Naive B cell (primary cell): Measurements from ENCODE around the gene PKM. TPM values are rescaled to one million over a fixed set of nuclear protein-coding genes. Genes with fewer than 3 reads are reported as not detected.

Source experiments
- ATAC-seq, 2 donors: fragments of 150-1000 bp; cut with Tn5 transposase; 2 replicates each; pipeline ENCODE4 v1.10.0; 2021; ENCODE audit warnings: low read depth in 2 of 2, mild to moderate bottlenecking in 2 of 2, moderate library complexity in 2 of 2
- DNase-seq: peaks from one replicate; pipeline ENCODE4 v3.0.0; 2022
- H3K27ac Mint-ChIP-seq, 6 donors: one replicate each; pipeline ENCODE4 v1.8.0; 2020 to 2022; ENCODE audit warnings: mild to moderate bottlenecking in 6 of 6, mixed read lengths in 6 of 6, moderate library complexity in 5 of 6, inconsistent platforms in 2 of 6
- H3K27me3 Mint-ChIP-seq, 3 donors: one replicate each; pipeline ENCODE4 v1.8.0; 2021 to 2022; ENCODE audit warnings: mixed read lengths in 3 of 3, mild to moderate bottlenecking in 1 of 3
- H3K36me3 Mint-ChIP-seq, 2 donors: one replicate each; pipeline ENCODE4 v1.8.0; 2020 to 2022; ENCODE audit warnings: mixed read lengths in 2 of 2, inconsistent platforms in 1 of 2, mild to moderate bottlenecking in 1 of 2
- H3K4me1 Mint-ChIP-seq, 3 donors: one replicate each; pipeline ENCODE4 v1.8.0; 2020 to 2022; ENCODE audit warnings: mixed read lengths in 3 of 3, inconsistent platforms in 1 of 3, mild to moderate bottlenecking in 1 of 3, moderate library complexity in 1 of 3
- H3K4me3 Mint-ChIP-seq, 8 donors: one replicate each; pipeline ENCODE4 v1.8.0; 2020 to 2022; ENCODE audit warnings: mild to moderate bottlenecking in 8 of 8, mixed read lengths in 8 of 8, moderate library complexity in 8 of 8, inconsistent platforms in 2 of 8
- H3K9me3 Mint-ChIP-seq, 7 donors: one replicate each; pipeline ENCODE4 v1.8.0; 2020 to 2022; ENCODE audit warnings: mixed read lengths in 7 of 7, mild to moderate bottlenecking in 5 of 7, inconsistent platforms in 2 of 7, moderate library complexity in 1 of 7
- polyA plus RNA-seq, 6 donors: library from polyadenylated mRNA; unstranded; fragments of 300-500 nt; fragmentation: Illumina TruSeq; gene quantifications; one replicate each; pipeline ENCODE4 v1.2.3, GENCODE V29; 2021; ENCODE audit warnings: low read depth in 6 of 6

The PKM gene
- polyA plus RNA-seq, 6 donors from 2014 or later: 175 to 319 (median 227) TPM

DNA sequence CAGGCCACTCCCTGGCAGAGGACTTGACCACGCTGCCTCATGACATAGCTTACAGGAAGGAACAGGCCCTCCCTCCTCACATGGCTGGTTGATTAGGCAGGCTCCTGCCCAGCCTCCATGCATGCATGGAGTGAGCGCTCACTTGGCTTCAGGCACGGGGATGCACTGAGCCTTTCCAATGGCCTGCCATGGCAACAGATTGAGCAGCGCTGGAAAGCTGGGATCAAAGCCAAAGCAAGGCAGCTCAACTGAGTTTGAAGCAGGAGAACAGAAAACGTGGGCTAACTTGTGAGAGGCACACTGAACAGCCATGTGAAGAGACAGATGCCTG is 27.5 kb downstream of the PKM start:
- Mint-ChIP-seq H3K36me3 (peaks cover 6 to 40% of the 10 kb centered on the region in 2 donors), H3K27ac (no peak overlapping the region), H3K9me3 (no peaks in the 10 kb centered on the region), H3K4me3 (no peak overlapping the region), H3K4me1 (peaks cover 3 to 4% (median 3%) of the 10 kb centered on the region in 3 donors), H3K27me3 (no peaks in the 10 kb centered on the region)
- ATAC-seq (no peak), DNase-seq (no peak)

DNA sequence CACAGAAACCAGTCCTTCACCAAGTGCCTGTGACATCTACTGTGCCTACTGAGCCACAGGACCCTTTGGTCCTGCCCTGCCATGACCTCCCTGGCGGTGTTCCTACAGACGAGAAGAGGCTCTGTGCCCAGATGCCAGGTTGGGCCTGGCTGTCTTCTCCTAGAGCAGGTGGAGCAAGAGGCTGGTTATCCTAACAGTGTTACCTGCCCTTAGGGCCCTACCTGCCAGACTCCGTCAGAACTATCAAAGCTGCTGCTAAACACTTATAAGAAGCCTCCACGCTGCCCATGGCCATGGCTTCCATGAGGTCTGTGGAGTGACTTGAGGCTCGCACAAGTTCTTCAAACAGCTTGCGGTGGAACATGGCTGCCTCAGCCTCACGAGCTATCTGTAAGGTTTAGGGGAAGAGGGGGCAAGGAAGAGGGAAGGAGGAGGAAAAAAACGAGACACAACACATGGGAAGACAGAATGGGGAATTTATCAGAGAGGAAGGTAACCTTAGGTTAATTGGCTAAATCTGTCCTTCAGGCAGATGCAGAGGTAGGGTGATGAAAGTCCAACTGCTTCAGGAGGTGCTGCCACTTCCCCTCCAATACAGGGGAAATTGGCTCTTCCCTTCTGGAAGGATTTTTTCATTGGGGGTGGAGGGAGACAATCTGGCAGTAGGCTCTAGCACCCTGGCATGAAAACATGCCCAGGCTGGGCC is 28.0 kb downstream of the PKM start:
- H3K9me3 Mint-ChIP-seq: no peaks in the 10 kb centered on the region
- H3K36me3 Mint-ChIP-seq: peaks cover 4 to 38% of the 10 kb centered on the region in 2 donors

DNA sequence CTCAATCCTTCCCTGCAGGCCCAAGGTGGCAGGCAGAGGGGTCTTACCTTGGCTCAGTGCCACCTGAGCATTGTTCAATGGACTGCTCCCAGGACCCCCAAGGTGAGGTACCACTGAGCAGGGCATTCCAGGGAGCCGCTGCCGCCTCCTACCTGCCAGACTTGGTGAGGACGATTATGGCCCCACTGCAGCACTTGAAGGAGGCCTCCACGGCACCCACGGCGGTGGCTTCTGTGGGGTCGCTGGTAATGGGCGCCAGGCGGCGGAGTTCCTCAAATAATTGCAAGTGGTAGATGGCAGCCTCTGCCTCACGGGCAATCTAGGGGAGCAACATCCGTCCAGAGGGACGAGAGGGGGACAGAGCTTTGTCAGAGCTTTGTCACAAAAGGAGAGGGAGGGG is 28.7 kb downstream of the PKM start:
- DNase-seq (no peak), ATAC-seq (no peak)
- Mint-ChIP-seq H3K36me3 (peaks cover 4 to 38% of the 10 kb centered on the region in 2 donors), H3K27ac (no peak overlapping the region), H3K9me3 (no peaks in the 10 kb centered on the region), H3K27me3 (peaks cover 0 to 9% (median 6%) of the 10 kb centered on the region in 3 donors), H3K4me3 (peak overlapping the region in 1 of 8 donors; percentile 15), H3K4me1 (peaks cover 3 to 7% (median 7%) of the 10 kb centered on the region in 3 donors)

More for the DNA sequence above, 28.0 kb downstream of the PKM start:
- no peak overlapping the region for H3K4me3 Mint-ChIP-seq
- H3K4me1 Mint-ChIP-seq: peaks cover 3 to 5% (median 5%) of the 10 kb centered on the region in 3 donors
- DNase-seq: no peak
- no peak for ATAC-seq
- peak overlapping the region in 3 of 6 donors; percentile 17 to 88 (median 37) for H3K27ac Mint-ChIP-seq
- peaks cover 0 to 3% (median 2%) of the 10 kb centered on the region in 3 donors for H3K27me3 Mint-ChIP-seq

DNA sequence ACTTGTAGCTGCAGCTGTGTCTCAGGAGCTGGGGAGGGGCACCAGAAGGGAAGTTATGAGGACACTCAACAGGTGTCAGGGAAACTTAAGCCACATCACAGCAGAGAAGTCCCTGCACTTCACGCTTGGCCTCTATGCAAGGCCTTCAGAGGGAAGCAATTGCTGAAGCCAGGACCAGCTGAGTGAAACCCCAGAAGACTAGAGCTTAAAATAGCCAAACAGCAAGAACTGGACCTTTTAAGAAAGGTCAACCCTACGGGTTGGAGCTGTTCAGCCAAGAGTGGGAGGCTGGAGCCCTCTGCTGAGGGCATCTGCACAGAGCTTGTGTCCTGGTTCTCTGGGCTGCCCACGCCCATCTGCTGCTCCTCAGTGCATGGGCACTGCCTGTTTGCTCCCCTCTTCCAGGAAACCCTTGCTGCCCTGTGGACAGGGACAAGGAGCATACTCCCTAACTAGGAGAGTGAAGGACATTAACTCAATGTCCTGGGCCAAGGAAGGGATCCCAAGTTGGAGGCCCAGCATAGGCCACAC is 29.5 kb downstream of the PKM start:
- no peaks in the 10 kb centered on the region for H3K9me3 Mint-ChIP-seq
- peak overlapping the region in 3 of 6 donors; percentile 11 to 79 (median 74) for H3K27ac Mint-ChIP-seq
- no peak overlapping the region for H3K4me3 Mint-ChIP-seq
- H3K4me1 Mint-ChIP-seq: peaks cover 0 to 13% (median 7%) of the 10 kb centered on the region in 3 donors
- DNase-seq (no peak), ATAC-seq (no peak)
- peaks cover 0 to 29% of the 10 kb centered on the region in 2 donors for H3K36me3 Mint-ChIP-seq
- peaks cover 0 to 17% (median 14%) of the 10 kb centered on the region in 3 donors for H3K27me3 Mint-ChIP-seq

DNA sequence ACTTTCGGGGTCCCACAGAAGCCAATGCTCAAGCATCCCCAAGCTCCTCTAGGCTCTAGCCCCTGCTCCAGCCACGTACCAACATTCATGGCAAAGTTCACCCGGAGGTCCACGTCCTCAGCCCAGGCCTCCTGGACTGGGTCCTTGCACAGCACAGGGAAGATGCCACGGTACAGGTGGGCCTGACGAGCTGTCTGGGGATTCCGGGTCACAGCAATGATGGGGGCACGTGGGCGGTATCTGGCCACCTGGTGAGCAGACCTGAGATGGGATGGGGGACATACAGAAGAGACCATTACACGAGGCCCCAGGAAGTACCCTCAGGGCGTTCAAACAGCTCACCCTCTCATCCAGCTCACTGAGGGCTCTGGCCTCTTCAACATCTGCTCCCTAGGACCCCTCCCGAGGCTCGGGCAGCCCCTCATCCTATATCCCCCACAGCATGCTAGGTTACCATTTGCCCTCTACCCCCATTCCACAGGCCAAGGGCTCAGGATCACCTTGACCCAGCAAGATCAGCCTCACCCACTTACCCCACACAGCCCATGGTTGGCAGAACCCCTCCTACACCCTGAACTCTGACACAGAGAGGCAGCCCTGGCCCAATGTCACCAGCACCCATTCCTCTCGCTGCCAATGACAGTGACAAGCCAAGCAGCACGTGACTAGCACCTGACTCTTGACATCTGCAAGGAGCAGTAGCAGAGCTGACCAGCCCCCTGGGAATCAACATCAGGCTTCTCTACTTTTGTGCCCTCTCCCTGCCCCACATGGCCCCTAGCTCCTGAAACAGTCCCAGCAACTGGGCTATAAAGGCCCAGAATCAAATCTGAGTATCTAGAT is 30.4 kb downstream of the PKM start:
- no peaks in the 10 kb centered on the region for H3K9me3 Mint-ChIP-seq
- no peak for DNase-seq
- peaks cover 0 to 22% (median 22%) of the 10 kb centered on the region in 3 donors for H3K27me3 Mint-ChIP-seq
- H3K4me3 Mint-ChIP-seq: no peak overlapping the region
- H3K36me3 Mint-ChIP-seq: peaks cover 0 to 24% of the 10 kb centered on the region in 2 donors
- ATAC-seq: no peak
- H3K4me1 Mint-ChIP-seq: peaks cover 0 to 13% (median 7%) of the 10 kb centered on the region in 3 donors
- peak overlapping the region in 5 of 6 donors; percentile 34 to 79 (median 57) for H3K27ac Mint-ChIP-seq

DNA sequence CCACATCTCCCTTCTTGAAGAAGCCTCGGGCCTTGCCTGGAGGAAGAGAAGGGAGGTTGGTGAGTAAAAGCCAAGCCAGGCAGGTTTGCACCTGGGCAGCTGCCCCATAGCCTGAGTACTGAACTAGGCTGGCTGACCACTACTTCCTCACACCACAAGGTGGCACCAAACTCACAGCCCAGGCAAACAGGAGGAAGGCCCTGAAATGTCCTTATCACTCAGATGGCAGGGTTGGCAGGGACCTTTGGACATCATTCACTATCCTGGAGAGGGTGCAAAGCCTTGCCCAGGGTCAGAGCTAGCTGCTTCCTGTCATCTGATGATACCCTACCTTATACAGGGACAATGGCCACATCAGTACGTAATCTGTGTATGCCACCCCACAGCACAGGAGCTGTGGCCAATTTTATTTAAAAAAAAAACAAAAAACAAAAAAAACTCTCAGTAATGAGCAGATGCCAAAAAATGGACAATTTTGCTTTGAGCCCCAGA is 31.2 kb downstream of the PKM start:
- peak; percentile 78 to 80 for ATAC-seq
- Mint-ChIP-seq H3K36me3 (peaks cover 0 to 24% of the 10 kb centered on the region in 2 donors), H3K27me3 (peaks cover 6 to 29% (median 22%) of the 10 kb centered on the region in 3 donors), H3K27ac (peak overlapping the region in 3 of 6 donors; percentile 34 to 79 (median 76)), H3K9me3 (no peaks in the 10 kb centered on the region), H3K4me1 (peaks cover 0 to 18% (median 7%) of the 10 kb centered on the region in 3 donors), H3K4me3 (peak overlapping the region in 1 of 8 donors; percentile 61)
- DNase-seq: peak; percentile 69

DNA sequence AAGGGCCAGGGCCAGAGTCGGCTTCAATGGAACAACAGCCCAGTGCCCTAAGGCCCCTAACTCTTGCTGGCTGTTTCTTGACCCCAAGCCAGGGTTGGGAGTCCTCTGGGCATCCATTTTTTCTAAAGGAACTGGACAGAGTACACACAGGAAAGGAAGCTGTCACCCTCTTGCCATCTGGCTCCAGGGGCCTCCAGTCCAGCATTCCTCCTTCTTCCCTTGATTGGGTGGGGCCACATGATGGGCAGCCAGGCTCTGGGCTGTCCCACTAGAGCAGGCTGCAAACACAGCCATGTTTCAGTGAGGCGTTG is 31.8 kb downstream of the PKM start:
- peaks cover 0 to 19% (median 7%) of the 10 kb centered on the region in 3 donors for H3K4me1 Mint-ChIP-seq

DNA sequence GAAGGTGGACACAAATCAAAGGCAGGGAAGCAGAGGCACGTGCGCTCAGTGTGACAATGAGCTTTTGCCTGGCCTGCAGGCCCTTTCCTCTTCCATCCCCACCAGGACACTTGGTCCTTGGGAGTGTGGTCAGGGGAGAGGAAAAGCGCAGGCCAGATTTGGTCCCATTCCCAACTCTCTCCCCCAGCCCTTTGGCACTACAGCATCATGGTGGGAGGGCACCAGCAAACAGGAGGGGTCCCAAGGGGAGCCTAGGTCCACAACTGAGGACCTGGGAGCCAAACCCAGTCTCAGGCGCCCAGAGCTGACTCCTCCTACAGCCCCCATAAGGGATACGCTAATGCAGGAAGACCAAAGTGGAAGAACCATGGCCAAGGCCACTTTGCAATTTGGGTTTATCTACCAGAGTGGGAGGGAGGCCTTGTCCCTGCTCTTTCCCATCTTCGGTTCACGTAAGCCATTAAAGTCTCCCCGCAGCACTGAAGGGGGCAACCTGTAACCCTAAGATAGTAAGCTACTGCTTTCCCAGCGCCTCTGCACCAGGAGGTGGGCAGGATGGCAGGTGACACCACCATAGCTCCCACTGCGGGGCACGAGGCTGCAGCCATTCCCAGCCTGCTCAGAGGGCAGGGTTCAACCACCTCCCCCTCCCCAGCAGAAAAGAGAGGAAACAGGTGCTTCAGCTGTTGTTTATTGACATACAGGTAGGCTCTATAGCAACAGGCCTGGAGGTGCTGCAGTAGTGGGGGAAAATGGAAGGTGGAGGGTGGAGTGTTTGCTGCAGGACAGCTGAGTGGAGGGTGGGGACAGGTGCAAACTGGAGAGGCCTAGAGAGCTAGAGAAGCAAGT is 32.4 kb downstream of the PKM start:
- DNase-seq (no peak), ATAC-seq (no peak)
- Mint-ChIP-seq H3K27ac (no peak overlapping the region), H3K4me3 (peak overlapping the region in 5 of 8 donors; percentile 20 to 81 (median 77)), H3K9me3 (no peaks in the 10 kb centered on the region), H3K27me3 (peaks cover 6 to 30% (median 22%) of the 10 kb centered on the region in 3 donors), H3K36me3 (peaks cover 0 to 23% of the 10 kb centered on the region in 2 donors), H3K4me1 (peaks cover 0 to 19% (median 7%) of the 10 kb centered on the region in 3 donors)

More for the DNA sequence above, 31.8 kb downstream of the PKM start:
- no peaks in the 10 kb centered on the region for H3K9me3 Mint-ChIP-seq
- H3K4me3 Mint-ChIP-seq: no peak overlapping the region
- ATAC-seq (no peak), DNase-seq (no peak)
- peaks cover 0 to 24% of the 10 kb centered on the region in 2 donors for H3K36me3 Mint-ChIP-seq
- H3K27ac Mint-ChIP-seq: no peak overlapping the region
- peaks cover 6 to 30% (median 22%) of the 10 kb centered on the region in 3 donors for H3K27me3 Mint-ChIP-seq

DNA sequence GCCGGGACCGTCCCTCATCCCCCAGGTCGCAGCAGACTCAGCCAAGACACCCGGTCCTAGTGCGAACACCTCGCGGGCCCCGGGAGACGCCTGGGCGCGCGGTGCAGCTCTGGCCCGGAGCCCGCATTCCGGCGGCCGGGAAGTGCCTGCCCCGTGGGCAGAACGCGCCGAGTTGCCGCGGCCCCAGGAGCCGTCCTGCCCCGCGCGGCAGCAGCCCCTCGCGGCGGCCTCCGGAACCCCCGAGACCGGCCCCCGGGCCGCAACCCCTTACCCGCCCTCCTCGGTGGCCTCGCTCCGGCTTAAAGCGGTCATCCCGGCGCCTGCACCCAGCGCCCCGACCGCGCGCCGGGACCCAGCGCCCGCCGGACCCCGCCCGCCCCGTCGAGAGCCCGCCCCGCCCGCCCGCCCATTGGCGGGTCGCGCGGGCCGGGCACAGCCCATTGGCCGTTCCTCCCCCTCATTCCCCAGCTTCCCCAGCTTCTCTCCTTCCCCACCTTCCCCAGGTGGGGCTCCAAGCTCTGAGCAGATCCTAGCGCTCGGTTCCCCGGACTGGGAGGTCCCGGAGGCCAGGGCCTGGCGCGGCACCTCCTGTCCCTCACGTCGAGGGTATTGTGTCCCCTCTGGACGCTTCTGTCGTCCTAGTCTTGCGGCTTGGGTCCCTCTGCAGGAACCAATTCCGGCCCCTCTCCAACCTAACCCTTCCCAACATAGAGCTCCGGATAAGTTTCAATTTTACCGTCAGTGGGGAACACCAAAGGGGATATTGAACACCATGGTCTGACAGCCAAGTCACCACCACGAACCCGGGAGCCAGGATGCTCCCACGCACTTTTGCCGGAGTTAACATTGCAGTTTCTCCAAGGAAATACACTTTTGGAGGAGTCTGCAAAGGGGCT is 33.3 kb downstream of the PKM start, which contains the start of gene GRAMD2A:
Gene GRAMD2A (minus strand): TSS at position 328 of the 896 bp plus-strand sequence.
- Mint-ChIP-seq H3K27me3 (peaks cover 6 to 30% (median 22%) of the 10 kb centered on the region in 3 donors), H3K4me3 (peak within 1 kb of the TSS; percentile 36 to 88 (median 82)), H3K4me1 (peaks cover 0 to 19% (median 4%) of the 10 kb centered on the region in 3 donors), H3K27ac (peak within 1 kb of the TSS in 2 of 6 donors; percentile 60 to 69), H3K36me3 (peaks cover 0 to 14% of the 10 kb centered on the region in 2 donors), H3K9me3 (no peaks in the 10 kb centered on the region)
- peak; percentile 40 to 47 for ATAC-seq
- DNase-seq: no peak

DNA sequence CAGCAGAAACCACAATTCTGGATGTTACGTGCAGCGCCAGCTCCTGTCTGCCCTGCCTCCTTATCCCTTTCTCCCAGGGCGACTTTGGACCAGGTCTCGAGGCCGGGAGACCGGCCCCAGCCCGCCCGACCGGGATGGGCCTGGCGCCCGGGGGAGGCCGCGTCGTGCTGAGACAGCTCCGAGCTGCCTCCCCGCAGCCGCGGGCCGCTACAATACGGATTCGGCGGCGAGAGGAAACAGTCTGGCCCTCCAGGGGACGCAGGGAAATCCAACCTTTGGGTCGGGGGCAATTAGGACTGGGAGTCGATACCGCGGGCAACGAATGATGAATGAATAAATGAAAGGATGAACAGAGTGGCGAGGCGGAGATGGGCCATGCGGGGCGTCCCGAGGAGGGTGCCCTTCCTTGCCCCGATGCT is 33.9 kb downstream of the PKM start:
- peaks cover 0 to 8% of the 10 kb centered on the region in 2 donors for H3K36me3 Mint-ChIP-seq
- peaks cover 6 to 30% (median 22%) of the 10 kb centered on the region in 3 donors for H3K27me3 Mint-ChIP-seq
- peak overlapping the region; percentile 36 to 88 (median 69) for H3K4me3 Mint-ChIP-seq
- H3K27ac Mint-ChIP-seq: no peak overlapping the region
- ATAC-seq (peak in 1 of 2 donors; percentile 6), DNase-seq (no peak)
- peaks cover 0 to 19% (median 4%) of the 10 kb centered on the region in 3 donors for H3K4me1 Mint-ChIP-seq
- H3K9me3 Mint-ChIP-seq: no peaks in the 10 kb centered on the region

DNA sequence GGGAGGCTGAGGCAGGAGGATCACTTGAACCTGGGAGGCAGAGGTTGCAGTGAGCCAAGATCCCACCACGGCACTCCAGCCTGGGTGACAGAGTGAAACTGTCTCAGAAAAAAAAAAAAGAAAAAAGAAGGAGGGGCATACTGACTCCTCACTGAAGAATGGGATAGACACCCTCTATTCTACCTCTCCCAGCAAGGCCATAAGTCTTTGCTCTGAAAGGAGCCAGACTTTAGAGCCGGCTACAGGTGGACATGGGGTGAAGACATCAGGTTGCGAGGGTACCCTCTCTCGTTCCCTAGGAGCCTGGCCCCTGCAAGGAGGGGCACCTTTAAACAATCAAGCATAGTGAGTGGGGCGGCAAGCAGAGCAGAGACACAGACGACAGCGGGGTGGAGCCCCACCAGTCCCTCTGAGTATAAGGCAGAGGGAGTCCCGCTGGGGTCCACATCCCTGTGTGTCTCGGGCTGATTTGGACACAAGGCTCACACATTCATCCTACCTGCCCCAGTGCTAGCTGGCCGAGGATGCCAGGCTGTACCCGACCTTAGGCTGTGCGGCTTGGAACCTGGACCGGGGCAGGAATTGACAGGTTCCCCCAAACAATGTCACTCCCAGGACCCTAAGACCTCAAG is 34.5 kb downstream of the PKM start:
- Mint-ChIP-seq H3K36me3 (peaks cover 0 to 8% of the 10 kb centered on the region in 2 donors), H3K4me3 (peak overlapping the region in 5 of 8 donors; percentile 44 to 88 (median 53)), H3K4me1 (peaks cover 0 to 19% (median 4%) of the 10 kb centered on the region in 3 donors), H3K27me3 (peaks cover 6 to 30% (median 22%) of the 10 kb centered on the region in 3 donors), H3K27ac (no peak overlapping the region), H3K9me3 (no peaks in the 10 kb centered on the region)
- DNase-seq: no peak
- no peak for ATAC-seq
